HepG2 (cell line): ENCODE measurements around the gene AQP6. TPM values are rescaled to one million over a fixed set of nuclear protein-coding genes. Genes with fewer than 3 reads are reported as not detected.

Experiments used
- ATAC-seq: fragments of 200-7000 bp; cut with Tn5 transposase; 3 replicates; pipeline ENCODE4 v1.9.1; 2020; ENCODE audit warnings: mild to moderate bottlenecking, moderate library complexity
- BruUV-seq: library from RNA; stranded (reverse); fragments of 400-500 nt; replicated peaks from 2 replicates; lab custom pipeline; 2021; lab: Mats Ljungman, UMichigan
- CTCF ChIA-PET: fragments of 300-600 bp; formaldehyde crosslinking; extraction: SDS; loops from one replicate; lab custom pipeline; 2021; ENCODE audit warnings: low total read pairs, inconsistent platforms, low intra/inter-chr PET ratio; lab: Yijun Ruan, JAX
- POLR2A ChIA-PET: fragments of 350-600 bp; sonication (Branson Sonifier 250); formaldehyde crosslinking; loops from one replicate; lab custom pipeline; 2020; ENCODE audit warnings: antibody characterized with exemption, inconsistent platforms; lab: Yijun Ruan, JAX
- DNase-seq: peaks from one replicate; pipeline ENCODE4 v3.0.0-alpha.2; 2015; ENCODE audit warnings: low spot score
- FAIRE-seq: peaks from 3 replicates; lab custom pipeline; 2011; peaks lifted over from hg19 to GRCh38; lab: Jason Lieb, UNC
- H2AFZ ChIP-seq: one replicate; pipeline ENCODE4 v1.6.1; 2011; ENCODE audit warnings: low read length, inconsistent platforms
- H3K27ac ChIP-seq: fragments of 300-600 bp; 3 replicates; pipeline ENCODE4 v1.8.0; 2011; ENCODE audit warnings: mixed run types, mild to moderate bottlenecking, mixed read lengths, low read length, inconsistent platforms; ENCODE audit not compliant: insufficient read depth; ENCODE audit errors: extremely low read length
- H3K27me3 ChIP-seq, 2 experiments: fragments of 200-600 bp in 1 of 2; 2 replicates in 1 of 2; 3 replicates in 1 of 2; pipeline versions ENCODE4 v1.6.0 to v1.8.0; 2011; ENCODE audit warnings: low read length in 2 of 2, mild to moderate bottlenecking in 2 of 2, moderate library complexity in 2 of 2, inconsistent platforms in 1 of 2; ENCODE audit not compliant: insufficient read depth in 2 of 2, control insufficient read depth in 1 of 2
- H3K36me3 ChIP-seq, 2 experiments: fragments of 200-600 bp in 1 of 2; replicated peaks in 1 of 2; 2 replicates in 1 of 2; 3 replicates in 1 of 2; pipeline versions ENCODE4 v1.5.1 to v1.8.0; 2011; ENCODE audit warnings: low read length in 2 of 2, inconsistent platforms in 1 of 2; ENCODE audit not compliant: insufficient read depth in 2 of 2, control insufficient read depth in 1 of 2
- H3K4me1 ChIP-seq: 2 replicates; pipeline ENCODE4 v1.5.1; 2012; ENCODE audit warnings: low read length, inconsistent platforms; ENCODE audit not compliant: insufficient read depth
- H3K4me2 ChIP-seq: 2 replicates; pipeline ENCODE4 v1.6.0; 2011; ENCODE audit warnings: low read depth, low read length, inconsistent platforms
- H3K4me3 ChIP-seq, 3 experiments: fragments of 200-600 bp in 1 of 3; sonication (generic), shearing (Covaris generic) in 1 of 3; replicated peaks in 1 of 3; 2 replicates each; pipeline ENCODE4 v1.5.1; 2011 to 2016; ENCODE audit warnings: low read length in 3 of 3, inconsistent platforms in 2 of 3, low read depth in 2 of 3, mild to moderate bottlenecking in 2 of 3, control low read depth in 1 of 3, mixed read lengths in 1 of 3; ENCODE audit not compliant: insufficient read depth in 1 of 3
- H3K79me2 ChIP-seq: one replicate; pipeline ENCODE4 v1.6.1; 2011; ENCODE audit warnings: low read length, inconsistent platforms; ENCODE audit not compliant: insufficient read depth
- H3K9ac ChIP-seq: 2 replicates; pipeline ENCODE4 v1.6.0; 2011; ENCODE audit warnings: mild to moderate bottlenecking, low read depth, low read length, inconsistent platforms; ENCODE audit not compliant: insufficient read depth
- H3K9me3 ChIP-seq: 2 replicates; pipeline ENCODE4 v1.5.1; 2012; ENCODE audit warnings: mild to moderate bottlenecking, low read length
- H4K20me1 ChIP-seq: 2 replicates; pipeline ENCODE4 v1.6.0; 2011; ENCODE audit warnings: inconsistent platforms, mild to moderate bottlenecking, low read length, moderate library complexity; ENCODE audit not compliant: insufficient read depth
- BORCS8-MEF2B ChIP-seq: sonication (generic); formaldehyde crosslinking; IDR thresholded peaks from 2 replicates; pipeline ENCODE4 v1.8.0; 2022; ENCODE audit warnings: mild to moderate bottlenecking, missing genetic modification reagents
- HNRNPL ChIP-seq: fragments of 200-400 bp; formaldehyde crosslinking; IDR thresholded peaks from 2 replicates; pipeline ENCODE4 v1.6.1; 2017; ENCODE audit warnings: mild to moderate bottlenecking, low read depth, low read length
- XBP1 ChIP-seq: sonication (generic); formaldehyde crosslinking; IDR thresholded peaks from 2 replicates; pipeline ENCODE4 v1.5.0; 2020; ENCODE audit warnings: missing genetic modification reagents
- ZBTB49 ChIP-seq: sonication (generic); formaldehyde crosslinking; IDR thresholded peaks from 2 replicates; pipeline ENCODE4 v1.4.0; 2020; ENCODE audit warnings: missing genetic modification reagents, borderline replicate concordance
- ZNF780A ChIP-seq: sonication (generic); formaldehyde crosslinking; IDR thresholded peaks from 2 replicates; pipeline ENCODE4 v1.8.0; 2022; ENCODE audit warnings: mild to moderate bottlenecking, missing genetic modification reagents, moderate library complexity
- WGBS: methylation state at CpG from one replicate; pipeline ENCODE4 v1.1.6; 2017; ENCODE audit warnings: low lambda C conversion rate; 5-methylcytosine and 5-hydroxymethylcytosine counted together
- in situ Hi-C: cut with HindIII; loops from 2 replicates; pipeline ENCODE4 v1.10.0; 2017; ENCODE audit warnings: low pct_unique_long_range_greater_than_20kb; ENCODE audit not compliant: extremely low pct_ligation_motif_present
- intact Hi-C: fragments of 100-400 bp; cut with micrococcal nuclease; formaldehyde crosslinking; loops from one replicate; pipeline ENCODE4 v1.10.0; 2022; ENCODE audit not compliant: unreplicated experiment
- polyA plus RNA-seq, 8 experiments: library from polyadenylated mRNA; depleted of rRNA in 3 of 8; stranded (reverse) in 7 of 8; unstranded in 1 of 8; fragments of >200 nt; fragmentation: Illumina TruSeq in 4 of 8; extraction: Trizol in 4 of 8; gene quantifications; 2 replicates each; pipeline versions ENCODE4 v1.2.1 to v1.2.3, GENCODE V29; 2011 to 2016; ENCODE audit warnings: low read depth in 4 of 8, missing spikeins in 1 of 8, mixed read lengths in 1 of 8; ENCODE audit not compliant: insufficient read depth in 1 of 8
- total RNA-seq, 5 experiments: library from RNA; depleted of rRNA; stranded (reverse); fragments of >200 nt; fragmentation: Illumina TruSeq; extraction: Trizol; gene quantifications; 2 replicates each; pipeline ENCODE4 v1.2.3, GENCODE V29; 2016; ENCODE audit warnings: low read depth in 1 of 5

AQP6 gene
- total and polyA plus RNA-seq, 2 of the 13 experiments (the other 11 are each of a cell fraction or from before 2014, with no cell fraction given): 0.32 to 1.3 TPM

DNA sequence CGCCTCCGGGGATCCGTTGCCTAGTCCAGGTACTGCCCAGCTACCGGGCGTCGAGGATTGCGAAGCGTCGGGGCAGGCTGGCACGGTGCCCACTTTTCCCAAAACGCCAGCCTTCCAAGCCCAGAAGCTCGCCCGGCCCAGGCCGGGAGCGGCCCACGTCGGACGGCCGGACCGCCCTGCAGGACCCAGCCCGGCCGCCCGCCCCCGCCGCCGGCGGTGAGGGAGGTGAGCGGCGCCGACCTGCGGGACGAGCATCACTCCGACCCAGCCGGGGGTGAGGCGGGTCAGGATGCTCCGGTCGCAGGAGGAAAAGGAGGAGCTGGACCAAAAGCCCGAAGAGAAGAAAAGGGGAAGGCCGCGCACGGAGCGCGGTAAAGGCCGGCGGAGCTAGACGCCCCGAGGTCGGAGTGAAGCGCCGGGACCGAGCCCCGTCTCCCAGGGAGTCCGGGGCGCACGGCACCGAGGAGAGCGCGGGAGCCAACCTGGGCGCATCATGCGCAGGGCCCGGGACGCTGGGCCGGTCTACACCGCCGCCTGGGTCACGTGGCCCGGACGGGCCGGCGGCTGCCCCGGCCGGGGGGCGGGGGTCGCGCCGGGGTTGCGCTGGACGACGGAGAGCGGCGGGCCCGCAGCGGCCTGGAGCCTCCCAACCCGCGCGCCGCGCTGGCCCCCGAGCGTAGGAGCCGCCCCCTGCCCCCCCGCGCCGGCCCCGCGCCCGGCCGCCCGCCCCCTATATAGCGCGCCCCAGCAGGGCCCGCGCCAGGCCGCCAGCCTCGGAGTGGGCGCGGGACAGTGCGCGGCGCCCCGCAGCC is 11.4 kb upstream of the AQP6 start, which contains the start of gene AQP5 (continued):
- TF ChIP-seq ZBTB49 (CRISPR knock-in tag) (no peak), ZNF780A (no peak), BORCS8-MEF2B (CRISPR knock-in tag) (no peak)

DNA sequence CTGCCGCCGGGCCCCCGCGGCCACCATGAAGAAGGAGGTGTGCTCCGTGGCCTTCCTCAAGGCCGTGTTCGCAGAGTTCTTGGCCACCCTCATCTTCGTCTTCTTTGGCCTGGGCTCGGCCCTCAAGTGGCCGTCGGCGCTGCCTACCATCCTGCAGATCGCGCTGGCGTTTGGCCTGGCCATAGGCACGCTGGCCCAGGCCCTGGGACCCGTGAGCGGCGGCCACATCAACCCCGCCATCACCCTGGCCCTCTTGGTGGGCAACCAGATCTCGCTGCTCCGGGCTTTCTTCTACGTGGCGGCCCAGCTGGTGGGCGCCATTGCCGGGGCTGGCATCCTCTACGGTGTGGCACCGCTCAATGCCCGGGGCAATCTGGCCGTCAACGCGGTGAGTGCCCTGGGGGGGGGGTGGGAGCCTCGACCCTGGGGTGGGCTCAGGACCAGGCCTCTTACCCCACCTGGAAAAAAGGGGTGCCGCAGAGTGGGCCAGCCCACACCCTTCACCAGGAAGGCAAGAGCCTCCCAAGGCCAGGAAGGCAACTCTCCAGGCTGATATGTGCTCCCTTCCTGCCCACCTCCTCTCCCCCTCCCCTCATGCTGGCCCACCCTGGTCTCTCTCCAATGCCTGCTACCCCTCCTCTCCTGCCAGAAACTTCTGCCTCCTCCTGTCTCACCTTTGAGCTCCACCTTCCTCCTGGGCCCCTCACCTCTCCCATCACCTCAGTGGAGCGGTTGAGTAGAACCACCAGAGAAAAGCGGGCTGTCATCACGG is 10.6 kb upstream of the AQP6 start:
- CTCF ChIA-PET: no interaction called here
- in situ Hi-C loops: no loop called here
- BruUV-seq: no TSS peak

More for the DNA sequence above, 10.6 kb upstream of the AQP6 start:
- Histone ChIP-seq H3K4me1 (peaks cover 48% of the 10 kb centered on the region), H3K4me3 (no peak overlapping the region), H2AFZ (no peak overlapping the region), H3K36me3 (no peaks in the 10 kb centered on the region), H3K27me3 (peaks cover 5 to 53% of the 10 kb centered on the region in 2 experiments), H3K4me2 (0 out of 2 replicates have a peak overlapping the region, but pooled peaks have one; percentile 65), H3K9ac (no peak overlapping the region), H3K27ac (no peak overlapping the region), H3K9me3 (no peaks in the 10 kb centered on the region), H4K20me1 (no peaks in the 10 kb centered on the region), H3K79me2 (no peaks in the 10 kb centered on the region)
- FAIRE-seq (no peak), DNase-seq (no peak), ATAC-seq (no peak)
- TF ChIP-seq XBP1 (CRISPR knock-in tag) (no peak), HNRNPL (0 out of 2 replicates have a peak, but pooled peaks have one; percentile 28)
- intact Hi-C loops: no loop called here
- POLR2A ChIA-PET: interaction anchor here (1.4 kb wide), 1 partner anchor 122 kb away, joined by 3 read pairs; no protein-coding TSS in a partner anchor
- WGBS: 77% methylated on average over 22 of the region's 37 CpGs
